GM18511 (cell line): ENCODE measurements around the gene MED8.
"Not testable (repeated sequence)": the region's sequence is repeated elsewhere in the genome, so short reads cannot be mapped to it uniquely, and the experiment has no call there.

Experiments used
- ATAC-seq: cut with Tn5 transposase; IDR thresholded peaks from one replicate; pipeline ENCODE4 v1.9.1; 2021; ENCODE audit warnings: mild to moderate bottlenecking, moderate library complexity; ENCODE audit not compliant: unreplicated experiment

MED8 gene

GRCh38 chr1:43386676-43387075, 2.9 kb downstream of the MED8 start:
- no peak for ATAC-seq

DNA sequence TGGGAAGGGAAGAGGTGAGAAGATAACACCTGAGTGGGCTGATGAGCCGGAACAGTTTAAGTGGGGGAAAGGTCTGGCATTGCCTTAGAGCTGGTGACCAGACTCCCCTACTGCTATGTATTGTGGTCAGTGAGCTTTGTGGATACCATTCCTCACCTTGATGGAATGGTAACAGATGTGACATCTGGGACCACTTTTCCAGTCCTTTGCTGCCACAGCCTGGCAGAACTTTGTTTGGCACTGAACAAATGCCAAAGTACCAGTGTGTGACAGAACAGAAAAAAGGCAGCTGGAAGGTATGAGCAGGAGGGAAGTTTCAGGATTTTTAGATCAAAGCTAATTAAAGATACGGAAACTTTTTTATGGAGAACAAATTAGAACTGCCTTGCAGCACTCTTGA, 6.2 kb downstream of the MED8 start:
- ATAC-seq = no peak

GRCh38 chr1:43382027-43382779, 7.4 kb downstream of the MED8 start:
- ATAC-seq = no peak

DNA sequence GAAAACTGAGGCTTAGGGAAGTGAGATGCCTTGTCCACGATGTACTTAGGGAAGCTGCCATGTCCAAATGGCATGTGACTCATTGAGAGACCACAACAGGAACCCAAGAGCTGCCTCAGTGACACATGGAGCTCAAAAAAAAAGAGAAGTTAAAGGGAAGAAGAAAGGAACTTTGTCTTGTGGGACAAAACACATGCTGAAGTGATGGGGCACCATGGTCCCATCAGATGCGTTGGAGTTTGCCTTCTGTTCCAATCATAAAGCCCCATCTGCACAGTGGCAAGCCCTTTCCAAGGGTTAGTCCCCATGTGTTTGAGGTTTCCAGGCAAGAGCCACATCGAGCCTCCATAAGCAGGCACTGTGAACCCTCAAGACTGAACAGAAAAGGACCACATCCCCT, 8.0 kb downstream of the MED8 start:
- no peak for ATAC-seq

DNA sequence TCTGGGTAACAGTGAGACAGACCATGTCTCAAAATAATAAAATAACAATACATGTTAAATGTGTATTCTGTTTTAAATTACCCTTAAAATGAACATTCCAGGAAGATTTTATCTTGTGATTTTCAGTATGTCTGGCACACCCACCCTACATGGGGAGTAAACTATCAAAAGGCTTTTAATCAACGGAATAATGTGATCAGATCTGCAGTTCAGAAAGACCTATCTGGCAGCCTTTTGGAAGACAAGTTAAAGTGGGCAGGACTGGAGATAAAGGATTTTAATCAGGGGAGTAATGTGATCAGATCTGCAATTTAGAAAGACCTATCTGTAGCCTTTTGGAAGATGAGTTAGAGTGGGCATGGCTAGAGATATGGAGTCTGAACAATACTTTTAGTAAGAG, 10.1 kb downstream of the MED8 start:
- no peak for ATAC-seq

DNA sequence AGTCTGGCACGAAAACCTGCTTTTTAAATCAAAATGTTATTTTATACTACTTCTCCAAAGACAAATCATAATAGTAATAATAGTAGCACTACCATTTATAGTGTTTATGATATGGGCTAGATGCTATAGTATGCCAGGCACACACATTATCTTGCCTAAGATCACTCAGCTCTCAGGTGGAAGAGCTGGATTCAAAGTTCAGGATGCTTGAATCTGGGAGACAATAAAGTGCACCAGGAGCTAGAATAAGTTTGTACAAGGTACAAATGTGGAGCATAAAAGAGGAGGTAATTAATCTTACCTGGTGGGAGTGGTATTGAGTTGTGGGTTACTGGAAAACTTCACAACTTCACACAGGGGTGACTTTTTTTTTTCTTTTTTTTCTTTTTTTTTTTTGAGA, 11.8 kb downstream of the MED8 start:
- no peak for ATAC-seq

DNA sequence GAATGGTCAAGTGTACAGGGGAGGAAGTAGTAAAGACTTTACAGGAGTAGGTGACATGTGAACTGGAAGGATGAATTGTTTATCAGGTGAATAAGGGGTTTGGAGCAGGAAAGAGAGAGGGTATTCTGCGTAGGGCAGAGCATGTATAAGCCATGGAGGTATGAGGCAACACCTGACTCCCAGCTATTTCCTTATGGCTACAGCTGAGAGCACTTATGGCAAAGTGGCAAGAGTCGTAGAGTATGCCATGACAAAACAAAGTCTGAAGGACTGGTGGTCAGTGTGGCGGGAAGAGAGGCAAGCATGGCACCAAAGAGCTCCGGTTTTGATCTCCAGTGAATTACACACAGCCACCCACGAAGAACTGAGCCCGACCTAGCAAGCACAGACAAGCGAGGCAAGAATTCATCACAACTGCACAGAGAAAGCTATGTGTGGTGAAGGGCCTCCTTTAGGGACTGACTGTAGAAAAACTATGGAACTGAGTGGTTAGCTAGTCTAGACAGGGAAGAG, 12.8 kb downstream of the MED8 start:
- no peak for ATAC-seq

DNA sequence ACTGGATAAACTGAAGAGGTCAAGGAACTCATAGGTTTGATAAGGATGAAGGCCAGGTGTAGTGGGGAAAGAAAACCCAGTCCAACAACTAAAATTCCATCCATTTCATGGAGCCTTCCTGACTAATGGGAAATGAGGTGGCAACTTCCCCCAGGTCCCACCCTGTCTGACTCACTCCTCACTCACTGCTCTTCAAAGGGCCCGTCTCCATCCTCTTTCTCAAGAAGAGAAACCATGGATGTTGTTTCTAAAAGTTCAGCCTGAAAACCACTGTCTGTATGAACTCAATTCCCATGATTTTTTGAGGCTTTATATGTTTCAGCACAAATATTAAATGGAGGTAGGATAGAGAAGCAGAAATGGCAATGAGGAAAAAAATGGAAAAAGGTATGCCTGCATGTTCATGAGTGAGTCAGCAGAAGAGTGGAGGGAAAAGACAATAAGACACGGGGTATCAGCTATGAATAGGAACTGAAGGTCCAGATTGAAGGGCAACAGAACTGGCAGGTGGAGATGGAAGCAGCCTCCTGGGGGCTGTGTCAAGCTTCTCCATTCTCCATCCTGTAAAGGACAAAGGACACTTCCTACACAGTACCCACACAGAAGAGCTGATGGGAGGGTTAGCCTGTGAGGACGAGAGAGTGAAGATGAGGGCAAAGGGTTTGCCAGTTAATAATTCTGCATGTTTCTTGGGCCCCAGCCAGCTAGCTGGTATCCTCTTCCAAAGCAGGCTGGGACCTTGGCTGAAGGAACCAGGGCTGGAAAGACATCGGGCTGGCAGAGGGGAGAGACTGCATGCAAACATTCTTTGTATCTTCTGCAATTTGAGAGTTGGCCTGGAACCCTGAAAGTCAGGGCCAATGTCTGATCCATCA, 16.3 kb downstream of the MED8 start:
- no peak for ATAC-seq

- ATAC-seq = no peak
These were observed 17.4 kb downstream of the MED8 start for GRCh38 chr1:43372172-43372571.

DNA sequence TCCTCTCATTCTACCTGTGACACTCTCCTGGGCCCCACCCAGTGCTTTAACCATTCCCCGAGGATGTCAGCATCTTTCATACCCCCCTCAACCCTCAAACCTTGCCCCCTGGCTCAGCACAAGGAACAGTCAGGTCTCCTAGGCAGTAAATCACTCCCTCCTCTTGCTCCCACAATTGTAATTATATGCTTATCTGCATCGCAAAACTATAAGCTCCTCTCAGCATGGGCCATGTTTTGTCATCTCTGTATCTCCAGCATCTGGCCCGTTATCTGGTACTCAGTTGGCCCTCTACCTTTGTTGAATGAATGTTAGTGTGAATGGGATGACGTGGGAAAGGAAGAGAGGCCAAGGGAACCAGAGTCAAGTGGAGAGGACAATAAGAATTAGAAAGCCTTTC, 19.0 kb downstream of the MED8 start:
- no peak for ATAC-seq

DNA sequence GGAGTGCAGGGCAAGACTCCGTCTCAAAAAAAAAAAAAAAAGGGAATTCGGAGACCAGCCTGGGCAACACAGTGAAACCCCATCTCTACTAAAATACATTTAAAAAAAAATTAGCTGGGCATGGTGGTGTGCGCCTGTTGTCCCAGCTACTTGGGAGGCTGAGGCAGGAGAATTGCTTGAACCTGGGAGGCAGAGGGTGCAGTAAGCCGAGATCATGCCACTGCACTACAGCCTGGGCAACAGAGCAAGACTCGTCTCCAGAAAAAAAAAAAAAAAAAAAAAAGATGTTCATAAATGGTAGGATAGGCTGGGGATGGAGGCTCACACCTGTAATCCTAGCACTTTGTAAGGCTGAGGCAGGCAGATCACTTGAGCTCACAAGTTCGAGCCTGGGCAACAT, 19.8 kb downstream of the MED8 start:
- not testable (repeated sequence) for ATAC-seq

DNA sequence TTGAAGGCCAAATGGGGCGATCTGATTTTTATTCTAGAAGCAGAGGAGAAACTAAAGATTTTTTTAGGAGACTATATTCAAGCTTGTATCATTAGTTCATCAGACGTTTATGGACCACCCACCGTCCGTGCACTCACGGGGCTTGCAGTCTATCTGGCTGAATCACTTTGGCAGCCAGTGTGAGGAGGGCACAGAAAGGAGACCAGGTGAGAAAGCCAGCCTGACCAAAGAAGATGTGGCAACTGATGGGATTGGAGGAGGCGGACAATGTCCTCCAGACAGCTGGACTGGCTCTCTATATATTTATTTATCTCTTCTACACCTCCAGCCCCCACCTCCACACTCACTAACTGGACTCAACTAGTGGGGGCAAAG, 21.0 kb downstream of the MED8 start:
- ATAC-seq = no peak

DNA sequence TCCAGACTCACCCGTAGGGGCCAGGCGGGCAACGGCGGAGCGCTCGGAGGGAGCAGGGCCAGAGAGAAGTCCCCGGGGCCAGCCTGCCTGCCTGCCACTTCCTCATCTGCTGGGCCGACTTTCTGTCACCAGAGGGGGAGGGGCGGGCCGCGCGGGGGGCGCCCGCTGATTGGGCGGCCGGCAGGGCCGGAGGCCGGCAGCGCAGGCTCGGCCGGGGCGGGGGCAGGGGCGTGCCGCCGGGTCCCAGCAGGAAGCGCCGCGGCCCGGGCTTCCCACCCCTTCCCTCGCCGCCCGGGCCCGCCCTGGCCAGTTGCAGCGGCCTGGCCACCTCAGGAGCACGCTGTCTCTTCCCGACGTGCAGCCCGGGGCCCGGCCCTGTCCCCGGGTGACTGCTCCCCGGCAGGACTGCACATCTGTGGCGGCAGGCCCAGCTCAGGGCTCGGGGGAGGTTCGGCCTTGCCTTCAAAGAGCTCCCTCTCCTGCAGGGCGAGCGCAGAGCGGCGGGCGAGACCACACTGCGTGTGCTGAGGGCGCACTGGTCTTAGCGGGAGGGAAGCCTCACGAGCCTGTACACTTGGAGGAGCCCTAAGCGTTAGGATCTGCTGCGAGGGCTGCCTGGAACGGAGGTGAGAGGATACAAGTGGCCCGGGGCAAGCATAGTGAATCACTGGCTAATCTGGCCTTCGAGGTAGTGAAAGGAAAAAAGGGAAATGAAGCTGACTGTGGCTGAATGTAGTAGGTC, 21.5 kb downstream of the MED8 start, which contains the start of gene ELOVL1:
Gene ELOVL1, minus strand, starts transcription at position 108 of the 742 bp plus-strand sequence. CDS start 2,402 bp downstream, outside the sequence.
- ATAC-seq = peak; percentile 80

DNA sequence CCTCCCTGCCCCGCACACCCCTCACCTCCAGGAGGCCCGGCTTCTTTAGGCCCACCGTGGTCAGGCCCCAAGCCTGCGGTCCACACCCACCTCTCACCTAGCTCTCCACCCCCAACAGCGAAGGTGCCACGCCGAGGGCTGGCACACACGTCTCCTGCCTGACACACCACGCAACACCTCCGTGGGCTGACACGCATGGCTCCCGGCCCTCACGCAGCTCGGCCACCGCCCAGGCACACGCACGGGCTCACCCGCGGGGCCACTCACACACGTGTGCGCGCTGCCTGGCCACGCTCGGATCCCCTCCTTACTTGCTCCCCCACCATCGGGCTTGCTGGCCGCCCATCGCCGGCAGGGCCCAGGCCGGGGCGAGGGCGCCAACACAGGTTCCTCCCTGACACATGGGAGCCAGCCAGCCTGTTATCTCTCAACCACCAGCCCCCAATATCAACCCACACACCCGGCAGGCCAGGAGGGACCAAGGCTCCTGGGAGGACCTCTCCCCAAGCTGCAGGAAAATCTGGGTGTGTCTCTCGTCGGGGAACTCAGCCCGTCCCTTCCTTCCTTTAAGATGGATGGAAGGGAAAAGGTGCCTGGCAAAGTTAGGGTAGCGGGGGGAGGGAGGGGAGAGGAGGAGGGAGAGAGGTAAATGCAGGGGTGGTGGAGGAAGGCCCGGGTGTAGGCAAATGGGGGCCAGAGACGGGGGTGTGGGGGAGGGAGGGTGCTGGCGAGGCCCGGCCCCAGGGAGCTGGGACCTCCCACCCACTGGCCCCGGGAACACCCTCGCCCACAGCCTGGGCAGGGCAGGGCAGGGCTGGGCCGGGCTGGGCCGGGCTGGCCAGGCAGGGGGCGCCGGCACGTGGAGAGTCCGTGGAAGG, 22.3 kb downstream of the MED8 start:
- ATAC-seq = peak; percentile 47

DNA sequence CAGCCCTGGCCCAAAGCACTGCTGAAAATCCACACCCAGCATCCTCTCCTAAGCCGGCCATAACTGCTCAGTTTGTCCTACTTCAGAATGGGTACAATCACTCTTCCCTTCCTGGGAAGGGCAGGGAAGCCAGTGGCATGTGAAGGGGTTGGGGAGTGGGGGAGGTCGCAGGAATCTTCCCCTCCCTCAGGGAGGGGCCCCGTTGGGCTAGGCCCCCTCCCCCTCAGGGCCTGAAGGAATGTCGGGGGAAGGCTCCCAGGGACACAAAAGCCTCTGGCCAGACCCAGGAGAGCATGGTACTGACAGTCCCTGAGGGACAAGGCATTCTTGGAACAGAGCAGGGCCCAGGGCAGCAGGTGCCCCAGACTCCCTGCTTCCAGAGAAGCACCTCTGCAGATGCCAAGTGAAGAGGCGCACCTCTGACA, 23.0 kb downstream of the MED8 start:
- no peak for ATAC-seq

DNA sequence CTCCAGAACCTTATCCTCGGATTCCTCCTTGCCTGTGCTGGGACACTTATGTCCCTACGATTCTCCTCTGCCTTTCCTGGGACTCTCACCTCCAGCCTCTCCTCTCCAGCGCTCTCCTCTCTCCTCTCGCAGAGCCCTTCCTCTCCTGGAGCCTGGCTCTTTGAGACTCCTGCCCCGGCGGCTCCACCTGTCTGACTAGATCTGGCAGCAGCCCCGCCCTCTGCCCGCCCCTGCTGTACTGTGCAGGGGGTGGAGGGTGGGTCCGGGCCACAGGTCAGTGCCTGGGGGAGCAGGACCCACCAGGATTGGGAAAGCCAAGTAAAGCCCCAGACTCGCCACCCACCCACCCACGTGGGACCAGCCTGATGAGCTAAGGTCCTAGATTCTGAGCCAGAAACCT, 23.4 kb downstream of the MED8 start:
- ATAC-seq = no peak

DNA sequence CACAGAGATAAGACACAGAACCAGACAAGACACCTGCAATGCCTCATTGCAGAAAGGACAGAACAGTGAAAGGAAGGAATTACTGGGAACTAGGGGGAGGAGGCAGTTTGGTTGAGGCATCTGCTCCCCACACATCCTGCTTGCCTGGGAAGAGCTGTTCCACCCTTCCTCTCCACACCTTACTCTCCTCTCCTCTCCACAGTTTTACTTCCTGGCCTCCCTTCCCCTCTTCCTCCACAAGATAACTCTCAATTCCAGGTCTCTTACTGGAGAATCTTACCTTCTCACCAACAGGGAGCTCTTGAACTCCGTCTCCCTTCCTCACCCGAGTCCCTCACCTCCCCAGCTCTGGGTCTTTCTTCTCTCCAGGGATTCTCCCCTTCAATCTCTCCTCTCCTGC, 23.9 kb downstream of the MED8 start:
- no peak for ATAC-seq

DNA sequence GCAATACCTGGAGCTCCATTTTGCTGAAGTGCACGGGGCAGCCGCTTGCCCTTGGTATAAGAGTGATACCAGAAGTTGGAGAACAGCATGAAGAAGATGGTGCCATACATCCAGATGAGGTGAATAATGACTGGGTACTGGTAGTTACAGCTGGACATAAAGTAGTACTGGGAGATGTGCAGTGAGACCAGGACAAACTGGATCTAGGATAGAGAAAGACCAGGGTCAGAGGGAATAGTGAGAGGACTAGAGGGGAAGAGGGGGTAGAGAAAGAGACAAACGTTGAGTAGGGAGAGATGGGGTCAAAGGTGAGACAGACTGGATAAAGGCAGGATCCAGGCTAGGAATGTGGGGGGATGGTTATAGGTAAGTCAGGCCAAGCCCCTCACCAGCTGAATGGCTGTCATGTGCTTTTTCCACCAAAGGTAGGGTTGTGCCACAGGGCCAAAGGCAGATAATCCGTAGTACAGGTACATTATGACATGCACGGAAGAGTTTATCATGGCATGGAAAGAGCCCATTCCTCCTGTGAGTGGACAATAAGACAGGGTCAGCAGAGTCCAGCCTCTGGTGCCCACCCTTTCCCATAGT, 25.6 kb downstream of the MED8 start:
- no peak for ATAC-seq

- ATAC-seq = no peak
These were observed 26.2 kb downstream of the MED8 start for GRCh38 chr1:43363283-43363934.
